Esophagus squamous epithelium (tissue), 5 donors: ENCODE results near the gene HOXC10. TPM values are rescaled to one million over a fixed set of nuclear protein-coding genes. Genes with fewer than 3 reads are reported as not detected.

Experiments used
- DNase-seq: peaks from one replicate; lab custom pipeline; 2025; lab: John Stamatoyannopoulos, UW
- H3K27ac ChIP-seq, 4 donors: fragments of 200-600 bp; sonication (generic); one replicate each; pipeline ENCODE4 v1.5.1; 2016 to 2019; ENCODE audit warnings: mild to moderate bottlenecking in 1 of 4
- H3K27me3 ChIP-seq, 4 donors: fragments of 200-600 bp; sonication (generic); 1 replicate in 3 of 4; 2 replicates in 1 of 4; pipeline versions ENCODE4 v1.5.1 to v1.6.0; 2017 to 2021; ENCODE audit warnings: antibody characterized with exemption in 1 of 4
- H3K36me3 ChIP-seq, 3 donors: fragments of 200-600 bp; sonication (generic); one replicate each; pipeline ENCODE4 v1.5.1; 2016 to 2019
- H3K4me1 ChIP-seq, 3 donors: fragments of 200-600 bp; sonication (generic); one replicate each; pipeline ENCODE4 v1.5.1; 2017 to 2019
- H3K4me3 ChIP-seq, 4 donors: fragments of 200-600 bp; sonication (generic); 1 replicate in 3 of 4; 2 replicates in 1 of 4; pipeline ENCODE4 v1.5.1; 2016 to 2019; ENCODE audit warnings: mild to moderate bottlenecking in 2 of 4, moderate library complexity in 1 of 4
- H3K9me3 ChIP-seq, 3 donors: fragments of 200-600 bp; sonication (generic); one replicate each; pipeline ENCODE4 v1.5.1; 2016 to 2019
- POLR2A ChIP-seq, 4 donors: fragments of 450-650 bp; IDR thresholded peaks; one replicate each; pipeline ENCODE4 v1.6.1; 2017; ENCODE audit warnings: antibody characterized with exemption in 4 of 4, mild to moderate bottlenecking in 4 of 4, moderate library complexity in 3 of 4
- WGBS, 2 donors: methylation state at CpG; one replicate each; pipeline ENCODE4 v1.1.5; 2018; 5-methylcytosine and 5-hydroxymethylcytosine counted together
- intact Hi-C: fragments of 100-400 bp; cut with DNase I; formaldehyde crosslinking; loops from one replicate; pipeline ENCODE4 v1.15.0; 2022
- total RNA-seq, 4 donors: library from RNA; depleted of rRNA; stranded (reverse); fragments of >200 nt; gene quantifications; one replicate each; pipeline ENCODE4 v1.1.0, GENCODE V29; 2016
- TF ChIP-seq, protein P1 (sequence below), 6 experiments: fragments of 450-650 bp in 4 of 6; fragments of 200-600 bp in 2 of 6; sonication (generic) in 2 of 6; IDR thresholded peaks; one replicate each; pipeline ENCODE4 v1.5.1; 2016 to 2019; ENCODE audit warnings: antibody characterized with exemption in 6 of 6, mild to moderate bottlenecking in 4 of 6, moderate library complexity in 4 of 6
- donor health status: DM: yes; HTN: yes; CAD: no.

The HOXC10 gene
- total RNA-seq, 4 donors from 2014 or later: 0.31 to 1.3 TPM; not detected in 2

DNA sequence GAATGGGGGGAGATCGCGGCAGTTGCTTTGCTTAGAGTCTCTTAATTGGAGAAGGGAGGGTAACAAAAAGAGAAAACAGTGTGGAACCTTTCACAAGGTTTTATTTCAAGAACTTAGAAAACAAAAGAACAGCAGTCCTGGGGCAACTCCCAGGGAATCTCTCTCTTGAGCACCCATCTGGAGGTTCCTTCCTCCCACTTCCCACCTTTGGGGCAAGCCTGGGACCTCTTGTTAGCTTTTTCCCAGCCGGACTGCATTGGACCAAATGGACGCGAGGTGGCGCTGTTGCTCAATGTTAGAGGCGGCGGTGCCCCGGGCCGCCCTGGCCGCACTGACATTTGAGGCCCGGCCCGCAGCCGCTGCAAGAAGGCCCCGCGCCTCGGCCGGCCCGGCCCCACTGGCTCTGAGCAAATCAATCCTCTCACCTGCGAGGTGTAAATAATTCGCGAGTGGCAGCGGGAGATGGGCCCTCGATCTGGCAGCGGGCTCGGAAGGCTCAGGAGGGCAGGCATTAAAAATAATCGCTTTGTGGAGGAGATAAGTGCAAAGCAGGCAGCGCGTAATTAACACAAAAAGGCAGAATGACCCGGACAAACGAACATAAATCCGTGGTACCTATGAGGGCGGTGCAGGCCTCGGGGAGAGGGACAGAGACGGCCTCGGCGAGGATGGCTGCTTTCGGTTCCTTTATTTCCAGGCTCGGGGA is 21.1 kb downstream of the HOXC10 start:
- H3K4me1 ChIP-seq: peaks cover 8 to 30% (median 17%) of the 10 kb centered on the region in 3 donors
- H3K9me3 ChIP-seq: no peaks in the 10 kb centered on the region
- no peaks in the 10 kb centered on the region for H3K36me3 ChIP-seq
- no peak overlapping the region for H3K27ac ChIP-seq
- peak; percentile 22 for DNase-seq
- H3K4me3 ChIP-seq: peak overlapping the region in 3 of 4 donors; percentile 20 to 53 (median 30)
- peaks cover 5 to 100% (median 60%) of the 10 kb centered on the region in 4 donors for H3K27me3 ChIP-seq
- intact Hi-C loops: loop anchor here (5.0 kb wide), 1 partner anchor 196 kb away; no protein-coding TSS in a partner anchor
- TF ChIP-seq, protein P1, sequence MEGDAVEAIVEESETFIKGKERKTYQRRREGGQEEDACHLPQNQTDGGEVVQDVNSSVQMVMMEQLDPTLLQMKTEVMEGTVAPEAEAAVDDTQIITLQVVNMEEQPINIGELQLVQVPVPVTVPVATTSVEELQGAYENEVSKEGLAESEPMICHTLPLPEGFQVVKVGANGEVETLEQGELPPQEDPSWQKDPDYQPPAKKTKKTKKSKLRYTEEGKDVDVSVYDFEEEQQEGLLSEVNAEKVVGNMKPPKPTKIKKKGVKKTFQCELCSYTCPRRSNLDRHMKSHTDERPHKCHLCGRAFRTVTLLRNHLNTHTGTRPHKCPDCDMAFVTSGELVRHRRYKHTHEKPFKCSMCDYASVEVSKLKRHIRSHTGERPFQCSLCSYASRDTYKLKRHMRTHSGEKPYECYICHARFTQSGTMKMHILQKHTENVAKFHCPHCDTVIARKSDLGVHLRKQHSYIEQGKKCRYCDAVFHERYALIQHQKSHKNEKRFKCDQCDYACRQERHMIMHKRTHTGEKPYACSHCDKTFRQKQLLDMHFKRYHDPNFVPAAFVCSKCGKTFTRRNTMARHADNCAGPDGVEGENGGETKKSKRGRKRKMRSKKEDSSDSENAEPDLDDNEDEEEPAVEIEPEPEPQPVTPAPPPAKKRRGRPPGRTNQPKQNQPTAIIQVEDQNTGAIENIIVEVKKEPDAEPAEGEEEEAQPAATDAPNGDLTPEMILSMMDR (IDR thresholded peaks at IDR 0.05): peak; percentile 78 to 97 (median 94)
- no peak for TF ChIP-seq POLR2A (IDR thresholded peaks at IDR 0.05)
- WGBS, 2 donors: 7 to 20% methylated on average over 19 to 28 of the region's 39 CpGs

DNA sequence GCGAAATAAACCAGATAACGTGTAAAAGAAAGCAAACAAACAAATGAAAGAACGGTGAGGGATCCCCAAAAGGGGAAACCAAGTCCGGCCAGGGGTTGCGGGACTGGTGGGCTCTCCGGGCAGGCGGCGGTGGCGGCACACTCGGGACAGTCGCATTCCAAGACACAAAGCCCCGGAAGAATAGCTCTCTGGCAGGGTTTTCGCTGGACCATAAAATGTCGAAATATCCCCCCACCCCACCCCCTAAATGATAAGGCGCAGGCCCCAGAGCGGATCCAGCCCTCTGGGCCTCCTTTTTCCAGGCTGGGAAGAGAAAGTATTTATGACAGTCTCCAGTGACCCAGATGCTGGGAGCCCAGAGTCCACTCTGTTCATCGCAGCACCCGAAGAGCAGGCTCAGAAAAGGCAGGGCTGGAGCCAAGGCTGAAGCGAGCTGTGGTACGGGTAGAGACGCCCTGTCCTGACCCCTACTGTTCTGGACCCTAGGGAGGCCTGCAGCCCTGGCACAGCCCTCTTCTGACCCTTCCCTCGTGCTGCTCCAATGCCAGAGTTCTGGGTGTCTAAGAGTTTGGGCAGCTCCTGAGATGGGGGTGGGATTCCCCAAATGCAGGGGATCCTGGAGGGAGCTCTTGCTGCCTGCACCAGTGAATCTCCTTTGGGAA is 21.7 kb downstream of the HOXC10 start:
- TF ChIP-seq, protein P1 (IDR thresholded peaks at IDR 0.05): no peak
- TF ChIP-seq POLR2A (IDR thresholded peaks at IDR 0.05): no peak
- DNase-seq: no peak
- no peaks in the 10 kb centered on the region for H3K9me3 ChIP-seq
- 24 to 47% methylated on average over 11 to 18 of the region's 22 CpGs for WGBS, 2 donors
- H3K4me1 ChIP-seq: peaks cover 8 to 36% (median 17%) of the 10 kb centered on the region in 3 donors
- peak overlapping the region in 3 of 4 donors; percentile 20 to 53 (median 30) for H3K4me3 ChIP-seq
- intact Hi-C loops: loop anchor here (5.0 kb wide), 1 partner anchor 196 kb away; no protein-coding TSS in a partner anchor
- H3K27ac ChIP-seq: no peak overlapping the region
- peaks cover 5 to 100% (median 59%) of the 10 kb centered on the region in 4 donors for H3K27me3 ChIP-seq
- H3K36me3 ChIP-seq: no peaks in the 10 kb centered on the region

DNA sequence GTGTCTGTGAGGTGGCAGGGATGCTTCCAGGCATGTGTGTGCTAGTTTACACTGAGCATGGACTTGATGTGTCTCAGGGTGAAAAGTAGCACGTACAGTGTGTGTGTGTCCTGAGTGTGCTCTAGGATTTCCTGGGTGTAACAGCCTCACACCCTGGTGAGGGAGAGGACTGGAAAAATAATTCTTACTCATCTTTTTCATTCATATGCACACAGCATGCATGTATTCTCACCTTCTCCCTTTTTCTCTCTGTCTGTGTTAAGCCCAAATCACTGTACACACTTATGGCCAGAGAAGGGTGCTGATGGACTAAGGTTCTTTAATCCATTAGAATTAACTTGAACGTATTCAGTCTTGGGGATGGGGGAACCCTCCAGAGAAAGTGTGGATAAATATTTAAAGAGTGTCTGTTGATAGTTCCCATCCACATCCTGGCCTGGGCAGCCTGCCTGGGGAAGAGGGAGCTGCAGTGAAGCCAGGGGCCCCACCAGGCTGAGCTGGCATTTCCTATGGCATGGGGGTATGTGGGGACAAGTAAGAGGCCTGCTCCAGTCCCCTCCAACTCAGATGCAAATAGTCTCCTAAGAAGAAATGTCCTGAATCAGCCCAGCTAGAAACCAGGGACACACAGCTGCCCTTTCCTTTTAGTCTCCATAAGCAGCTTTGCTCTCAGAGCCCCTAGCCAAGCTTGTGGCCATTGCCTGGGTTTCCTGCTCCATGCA is 22.8 kb downstream of the HOXC10 start:
- DNase-seq: no peak
- no peaks in the 10 kb centered on the region for H3K36me3 ChIP-seq
- H3K27ac ChIP-seq: no peak overlapping the region
- H3K27me3 ChIP-seq: peaks cover 5 to 100% (median 56%) of the 10 kb centered on the region in 4 donors
- 58 to 62% methylated on average over 2 of the region's 2 CpGs for WGBS, 2 donors
- no peaks in the 10 kb centered on the region for H3K9me3 ChIP-seq
- H3K4me3 ChIP-seq: no peak overlapping the region
- peaks cover 8 to 36% (median 17%) of the 10 kb centered on the region in 3 donors for H3K4me1 ChIP-seq
- TF ChIP-seq, protein P1 (IDR thresholded peaks at IDR 0.05): no peak
- TF ChIP-seq POLR2A (IDR thresholded peaks at IDR 0.05): no peak
- intact Hi-C loops: loop anchor here (5.0 kb wide), 1 partner anchor 195 kb away; no protein-coding TSS in a partner anchor

DNA sequence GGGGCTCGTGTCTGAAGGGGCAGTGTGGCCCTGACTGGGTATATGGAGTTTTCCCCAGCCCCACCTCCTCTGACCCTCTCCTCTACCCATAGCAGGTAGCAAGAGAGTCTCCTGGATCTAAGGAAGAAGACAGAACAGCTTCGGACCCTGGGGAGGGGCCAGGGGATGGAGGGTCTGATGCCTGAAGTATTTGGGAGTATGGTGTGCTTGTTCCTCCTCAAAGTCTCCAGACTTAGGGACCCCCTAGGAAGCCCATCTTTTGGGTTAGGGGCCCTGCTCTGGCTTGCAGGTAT is 23.3 kb downstream of the HOXC10 start:
- TF ChIP-seq POLR2A (IDR thresholded peaks at IDR 0.05): no peak
- no peak overlapping the region for H3K4me3 ChIP-seq

More for the DNA sequence above, 23.3 kb downstream of the HOXC10 start:
- Histone ChIP-seq H3K27me3 (peaks cover 5 to 100% (median 56%) of the 10 kb centered on the region in 4 donors), H3K9me3 (no peaks in the 10 kb centered on the region), H3K4me1 (peaks cover 8 to 36% (median 17%) of the 10 kb centered on the region in 3 donors), H3K27ac (no peak overlapping the region), H3K36me3 (no peaks in the 10 kb centered on the region)
- WGBS, 2 donors: 30 to 80% methylated on average over 1 to 2 of the region's 2 CpGs
- intact Hi-C loops: loop anchor here (5.0 kb wide), 1 partner anchor 194 kb away; no protein-coding TSS in a partner anchor
- DNase-seq: no peak
